Activated CD4-positive, alpha-beta T cell treated with anti-CD3 and anti-CD28 coated beads, Interleukin-10, Interleukin-2, amounts not matched to agents 100 ng/mL and 50 ng/mL, durations not matched to agents 16 hours and 8 hours (primary cell): ENCODE data around the gene FGF19.
"Not testable (repeated sequence)": the region's sequence is repeated elsewhere in the genome, so short reads cannot be mapped to it uniquely, and the experiment has no call there.

Experiments used
- DNase-seq: peaks from one replicate; pipeline ENCODE4 v3.0.0-alpha.2; 2020

FGF19 gene

GRCh38 chr11:69716891-69717747 is 13.3 kb upstream of the FGF19 start:
- no peak for DNase-seq

GRCh38 chr11:69716099-69716498 is 12.3 kb upstream of the FGF19 start:
- no peak for DNase-seq

- no peak for DNase-seq
Measured at GRCh38 chr11:69715446-69715845, 11.6 kb upstream of the FGF19 start.

- DNase-seq = peak; percentile 27
Measured at GRCh38 chr11:69711822-69712801, 8.3 kb upstream of the FGF19 start.

GRCh38 chr11:69708736-69709401 is 5.0 kb upstream of the FGF19 start:
- no peak for DNase-seq

- DNase-seq = no peak
Measured at GRCh38 chr11:69707176-69707575, 3.4 kb upstream of the FGF19 start.

- no peak for DNase-seq
Measured at GRCh38 chr11:69705901-69706787, 2.3 kb upstream of the FGF19 start.

- DNase-seq = no peak
Measured at GRCh38 chr11:69705351-69705811, 1.6 kb upstream of the FGF19 start.

- DNase-seq = no peak
Measured at GRCh38 chr11:69704508-69705253, 859 bp upstream of the FGF19 start.

GRCh38 chr11:69703453-69703767 is 412 bp downstream of the FGF19 start:
- no peak for DNase-seq

GRCh38 chr11:69702769-69703452 is 911 bp downstream of the FGF19 start:
- DNase-seq = no peak

- no peak for DNase-seq
Measured at GRCh38 chr11:69702239-69702691, 1.6 kb downstream of the FGF19 start.

- DNase-seq = no peak
Measured at GRCh38 chr11:69700278-69701140, 3.3 kb downstream of the FGF19 start.

GRCh38 chr11:69699213-69699612 is 4.6 kb downstream of the FGF19 start:
- no peak for DNase-seq

GRCh38 chr11:69698362-69698761 is 5.5 kb downstream of the FGF19 start:
- DNase-seq = no peak

GRCh38 chr11:69697861-69698260 is 6.0 kb downstream of the FGF19 start:
- no peak for DNase-seq

- no peak for DNase-seq
Measured at GRCh38 chr11:69697469-69697843, 6.4 kb downstream of the FGF19 start.

- no peak for DNase-seq
Measured at GRCh38 chr11:69696749-69697468, 6.9 kb downstream of the FGF19 start.

- not testable (repeated sequence) for DNase-seq
Measured at GRCh38 chr11:69695995-69696394, 7.8 kb downstream of the FGF19 start.
